DND-41 (cell line): ENCODE data around the gene PXMP2.

Experiments
- CTCF ChIP-seq: IDR thresholded peaks from 2 replicates; pipeline ENCODE4 v1.5.1; 2012; ENCODE audit warnings: borderline replicate concordance, low read length, moderate library complexity, mild to moderate bottlenecking; ENCODE audit not compliant: poor library complexity, severe bottlenecking; ENCODE audit errors: extremely low read depth
- EZH2 ChIP-seq: IDR thresholded peaks from 3 replicates; pipeline ENCODE4 v1.6.1; 2012; ENCODE audit warnings: borderline replicate concordance, low read depth, mild to moderate bottlenecking, moderate library complexity, low read length, inconsistent platforms; ENCODE audit not compliant: severe bottlenecking

- TF ChIP-seq EZH2 (no peak), CTCF (no peak)
Measured at GRCh38 chr12:132640936-132641335, 46.5 kb upstream of the PXMP2 start.
